ENCODE results near the gene SPTSSA. TPM values are rescaled to one million over a fixed set of nuclear protein-coding genes. Genes with fewer than 3 reads are reported as not detected.

Gene SPTSSA
- total and polyA plus RNA-seq, 2 experiments from 2014 or later, result 27.5 to 36.4 TPM

GRCh38 chr14:34466691-34467090 is 4.7 kb upstream of the SPTSSA start (continued):
- TF ChIP-seq ZNF462 (CRISPR knock-in tag; IDR thresholded peaks at IDR 0.05), result no peak
- TF ChIP-seq EZH2phosphoT487 (IDR thresholded peaks at IDR 0.05; ENCODE audit: unreplicated experiment), result no peak
- no peak for TF ChIP-seq POLR2AphosphoS5 (IDR thresholded peaks at IDR 0.05; ENCODE audit: low read depth)
- no peak for TF ChIP-seq ZNF114 (CRISPR knock-in tag; IDR thresholded peaks at IDR 0.05)
- TF ChIP-seq CREB1 (CRISPR knock-in tag; IDR thresholded peaks at IDR 0.05; ENCODE audit: low read depth), result no peak
- no peak for TF ChIP-seq ETS1 (IDR thresholded peaks at IDR 0.05)
- TF ChIP-seq REST (IDR thresholded peaks at IDR 0.05; ENCODE audit: unreplicated experiment), result no peak
- TF ChIP-seq JUNB (IDR thresholded peaks at IDR 0.05; ENCODE audit: unreplicated experiment), result no peak

Measured in GM23338 (cell line).